Activated T-helper 17 cell treated with anti-CD3 and anti-CD28 coated beads, Interleukin-2, amount 50 U/mL, for 72 hours (primary cell): ENCODE results near the gene PPM1L. TPM values are rescaled to one million over a fixed set of nuclear protein-coding genes. Genes with fewer than 3 reads are reported as not detected.

ENCODE experiments used
- ATAC-seq: fragments of 150-1000 bp; cut with Tn5 transposase; replicated peaks from 2 replicates; pipeline ENCODE4 v1.10.0; 2021; ENCODE audit warnings: mild to moderate bottlenecking, moderate library complexity
- H3K27ac Mint-ChIP-seq: one replicate; pipeline ENCODE4 v1.8.0; 2022; ENCODE audit warnings: mixed read lengths
- H3K27me3 Mint-ChIP-seq: one replicate; pipeline ENCODE4 v1.8.0; 2022; ENCODE audit warnings: mixed read lengths
- H3K36me3 Mint-ChIP-seq: one replicate; pipeline ENCODE4 v1.8.0; 2022; ENCODE audit warnings: low read depth, mild to moderate bottlenecking, mixed read lengths
- H3K4me1 Mint-ChIP-seq: one replicate; pipeline ENCODE4 v1.8.0; 2022; ENCODE audit warnings: mixed read lengths
- H3K4me3 Mint-ChIP-seq: one replicate; pipeline ENCODE4 v1.8.0; 2022; ENCODE audit warnings: mild to moderate bottlenecking, mixed read lengths
- H3K9me3 Mint-ChIP-seq: one replicate; pipeline ENCODE4 v1.8.0; 2022; ENCODE audit warnings: mixed read lengths
- total RNA-seq, 2 donors: library from RNA; stranded (reverse); gene quantifications; one replicate each; pipeline ENCODE4 v1.2.3, GENCODE V29; 2022

The PPM1L gene
- total RNA-seq, 2 donors from 2014 or later, result 2.1 to 3.1 TPM

- no peak overlapping the region for H3K27ac Mint-ChIP-seq
Measured at GRCh38 chr3:160831401-160831800, 75.4 kb downstream of the PPM1L start.

GRCh38 chr3:160837394-160837980, 81.5 kb downstream of the PPM1L start:
- Mint-ChIP-seq H3K36me3 (no peaks in the 10 kb centered on the region), H3K27ac (no peak overlapping the region), H3K9me3 (peaks cover 11% of the 10 kb centered on the region), H3K27me3 (peaks cover 3% of the 10 kb centered on the region), H3K4me3 (no peak overlapping the region), H3K4me1 (peaks cover 4% of the 10 kb centered on the region)
- ATAC-seq, result no peak

More at GRCh38 chr3:160831401-160831800, 75.4 kb downstream of the PPM1L start:
- no peak for ATAC-seq
- peaks cover 3% of the 10 kb centered on the region for H3K27me3 Mint-ChIP-seq
- H3K36me3 Mint-ChIP-seq, result no peaks in the 10 kb centered on the region
- peaks cover 8% of the 10 kb centered on the region for H3K9me3 Mint-ChIP-seq
- no peak overlapping the region for H3K4me3 Mint-ChIP-seq
- H3K4me1 Mint-ChIP-seq, result no peaks in the 10 kb centered on the region

- H3K4me1 Mint-ChIP-seq, result peaks cover 4% of the 10 kb centered on the region
- H3K27me3 Mint-ChIP-seq, result no peaks in the 10 kb centered on the region
- H3K4me3 Mint-ChIP-seq, result no peak overlapping the region
- H3K9me3 Mint-ChIP-seq, result peaks cover 4% of the 10 kb centered on the region
- no peak for ATAC-seq
- no peak overlapping the region for H3K27ac Mint-ChIP-seq
- no peaks in the 10 kb centered on the region for H3K36me3 Mint-ChIP-seq
Measured at GRCh38 chr3:160840590-160840989, 84.6 kb downstream of the PPM1L start.

- H3K4me1 Mint-ChIP-seq, result peaks cover 4% of the 10 kb centered on the region
- no peak overlapping the region for H3K4me3 Mint-ChIP-seq
- H3K9me3 Mint-ChIP-seq, result peaks cover 3% of the 10 kb centered on the region
- H3K27ac Mint-ChIP-seq, result no peak overlapping the region
- H3K27me3 Mint-ChIP-seq, result no peaks in the 10 kb centered on the region
- H3K36me3 Mint-ChIP-seq, result no peaks in the 10 kb centered on the region
- ATAC-seq, result no peak
Measured at GRCh38 chr3:160841455-160841854, 85.4 kb downstream of the PPM1L start.

GRCh38 chr3:160842021-160843005, 86.3 kb downstream of the PPM1L start:
- Mint-ChIP-seq H3K27ac (no peak overlapping the region), H3K4me3 (no peak overlapping the region), H3K36me3 (no peaks in the 10 kb centered on the region), H3K9me3 (peaks cover 3% of the 10 kb centered on the region), H3K27me3 (no peaks in the 10 kb centered on the region), H3K4me1 (peaks cover 3% of the 10 kb centered on the region)
- ATAC-seq, result no peak

GRCh38 chr3:160851629-160852210, 95.7 kb downstream of the PPM1L start:
- no peak for ATAC-seq

GRCh38 chr3:160852856-160853255, 96.8 kb downstream of the PPM1L start:
- Mint-ChIP-seq H3K4me3 (no peak overlapping the region), H3K27ac (no peak overlapping the region), H3K4me1 (no peaks in the 10 kb centered on the region), H3K27me3 (no peaks in the 10 kb centered on the region), H3K36me3 (no peaks in the 10 kb centered on the region), H3K9me3 (peaks cover 7% of the 10 kb centered on the region)
- ATAC-seq, result no peak

More at GRCh38 chr3:160851629-160852210, 95.7 kb downstream of the PPM1L start:
- Mint-ChIP-seq H3K4me3 (no peak overlapping the region), H3K36me3 (no peaks in the 10 kb centered on the region), H3K9me3 (peaks cover 7% of the 10 kb centered on the region), H3K27me3 (no peaks in the 10 kb centered on the region), H3K4me1 (no peaks in the 10 kb centered on the region), H3K27ac (no peak overlapping the region)

GRCh38 chr3:160856450-160856849, 100.4 kb downstream of the PPM1L start:
- H3K4me3 Mint-ChIP-seq, result no peak overlapping the region
- no peaks in the 10 kb centered on the region for H3K36me3 Mint-ChIP-seq
- H3K4me1 Mint-ChIP-seq, result no peaks in the 10 kb centered on the region
- no peak overlapping the region for H3K27ac Mint-ChIP-seq
- no peak for ATAC-seq
- H3K27me3 Mint-ChIP-seq, result no peaks in the 10 kb centered on the region
- H3K9me3 Mint-ChIP-seq, result peaks cover 4% of the 10 kb centered on the region

GRCh38 chr3:160857476-160858119, 101.6 kb downstream of the PPM1L start:
- H3K4me1 Mint-ChIP-seq, result no peaks in the 10 kb centered on the region

GRCh38 chr3:160860346-160860745, 104.3 kb downstream of the PPM1L start:
- ATAC-seq, result no peak
- no peaks in the 10 kb centered on the region for H3K27me3 Mint-ChIP-seq

More at GRCh38 chr3:160857476-160858119, 101.6 kb downstream of the PPM1L start:
- Mint-ChIP-seq H3K27ac (no peak overlapping the region), H3K27me3 (no peaks in the 10 kb centered on the region), H3K36me3 (no peaks in the 10 kb centered on the region), H3K9me3 (peaks cover 4% of the 10 kb centered on the region), H3K4me3 (no peak overlapping the region)
- no peak for ATAC-seq

GRCh38 chr3:160869825-160870224, 113.8 kb downstream of the PPM1L start:
- ATAC-seq, result no peak
- no peak overlapping the region for H3K4me3 Mint-ChIP-seq
- no peaks in the 10 kb centered on the region for H3K27me3 Mint-ChIP-seq
- no peaks in the 10 kb centered on the region for H3K4me1 Mint-ChIP-seq
- H3K9me3 Mint-ChIP-seq, result no peaks in the 10 kb centered on the region
- no peak overlapping the region for H3K27ac Mint-ChIP-seq
- no peaks in the 10 kb centered on the region for H3K36me3 Mint-ChIP-seq

More at GRCh38 chr3:160860346-160860745, 104.3 kb downstream of the PPM1L start:
- no peaks in the 10 kb centered on the region for H3K36me3 Mint-ChIP-seq
- H3K4me1 Mint-ChIP-seq, result no peaks in the 10 kb centered on the region
- no peak overlapping the region for H3K4me3 Mint-ChIP-seq
- H3K9me3 Mint-ChIP-seq, result no peaks in the 10 kb centered on the region
- H3K27ac Mint-ChIP-seq, result no peak overlapping the region

GRCh38 chr3:160870327-160870726, 114.3 kb downstream of the PPM1L start:
- H3K9me3 Mint-ChIP-seq, result no peaks in the 10 kb centered on the region

GRCh38 chr3:160874736-160875135, 118.7 kb downstream of the PPM1L start:
- Mint-ChIP-seq H3K27ac (no peak overlapping the region), H3K9me3 (peaks cover 4% of the 10 kb centered on the region), H3K27me3 (no peaks in the 10 kb centered on the region), H3K4me3 (no peak overlapping the region), H3K36me3 (no peaks in the 10 kb centered on the region), H3K4me1 (no peaks in the 10 kb centered on the region)
- ATAC-seq, result no peak

More at GRCh38 chr3:160870327-160870726, 114.3 kb downstream of the PPM1L start:
- no peak for ATAC-seq
- Mint-ChIP-seq H3K4me1 (no peaks in the 10 kb centered on the region), H3K27me3 (no peaks in the 10 kb centered on the region), H3K4me3 (no peak overlapping the region), H3K27ac (no peak overlapping the region), H3K36me3 (no peaks in the 10 kb centered on the region)

- no peak for ATAC-seq
- Mint-ChIP-seq H3K4me3 (no peak overlapping the region), H3K9me3 (peaks cover 4% of the 10 kb centered on the region), H3K4me1 (no peaks in the 10 kb centered on the region), H3K27ac (no peak overlapping the region), H3K27me3 (no peaks in the 10 kb centered on the region), H3K36me3 (no peaks in the 10 kb centered on the region)
Measured at GRCh38 chr3:160876643-160877042, 120.6 kb downstream of the PPM1L start.
